GM13977 (cell line): ENCODE measurements around the gene GABRD.

Source experiments
- DNase-seq: peaks from one replicate; pipeline ENCODE4 v3.0.0; 2012; ENCODE audit warnings: low spot score
- in situ Hi-C: fragments of 300-500 bp; cut with MboI; formaldehyde crosslinking; loops from one replicate; pipeline ENCODE4 v1.12.0; 2022; ENCODE audit warnings: low sequenced_read_pairs, low pct_unique_long_range_greater_than_20kb, mixed read lengths, inconsistent platforms; ENCODE audit not compliant: unreplicated experiment
- TF ChIP-seq, protein P1 (sequence below): IDR thresholded peaks from 2 replicates; pipeline ENCODE4 v1.5.1; 2012; ENCODE audit warnings: mild to moderate bottlenecking, control low read depth; ENCODE audit not compliant: insufficient read depth; ENCODE audit errors: extremely low read depth, missing control alignments

The GABRD gene

GRCh38 chr1:2024451-2024850 is 5.3 kb downstream of the GABRD start:
- TF ChIP-seq, protein P1, sequence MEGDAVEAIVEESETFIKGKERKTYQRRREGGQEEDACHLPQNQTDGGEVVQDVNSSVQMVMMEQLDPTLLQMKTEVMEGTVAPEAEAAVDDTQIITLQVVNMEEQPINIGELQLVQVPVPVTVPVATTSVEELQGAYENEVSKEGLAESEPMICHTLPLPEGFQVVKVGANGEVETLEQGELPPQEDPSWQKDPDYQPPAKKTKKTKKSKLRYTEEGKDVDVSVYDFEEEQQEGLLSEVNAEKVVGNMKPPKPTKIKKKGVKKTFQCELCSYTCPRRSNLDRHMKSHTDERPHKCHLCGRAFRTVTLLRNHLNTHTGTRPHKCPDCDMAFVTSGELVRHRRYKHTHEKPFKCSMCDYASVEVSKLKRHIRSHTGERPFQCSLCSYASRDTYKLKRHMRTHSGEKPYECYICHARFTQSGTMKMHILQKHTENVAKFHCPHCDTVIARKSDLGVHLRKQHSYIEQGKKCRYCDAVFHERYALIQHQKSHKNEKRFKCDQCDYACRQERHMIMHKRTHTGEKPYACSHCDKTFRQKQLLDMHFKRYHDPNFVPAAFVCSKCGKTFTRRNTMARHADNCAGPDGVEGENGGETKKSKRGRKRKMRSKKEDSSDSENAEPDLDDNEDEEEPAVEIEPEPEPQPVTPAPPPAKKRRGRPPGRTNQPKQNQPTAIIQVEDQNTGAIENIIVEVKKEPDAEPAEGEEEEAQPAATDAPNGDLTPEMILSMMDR = no peak

DNA sequence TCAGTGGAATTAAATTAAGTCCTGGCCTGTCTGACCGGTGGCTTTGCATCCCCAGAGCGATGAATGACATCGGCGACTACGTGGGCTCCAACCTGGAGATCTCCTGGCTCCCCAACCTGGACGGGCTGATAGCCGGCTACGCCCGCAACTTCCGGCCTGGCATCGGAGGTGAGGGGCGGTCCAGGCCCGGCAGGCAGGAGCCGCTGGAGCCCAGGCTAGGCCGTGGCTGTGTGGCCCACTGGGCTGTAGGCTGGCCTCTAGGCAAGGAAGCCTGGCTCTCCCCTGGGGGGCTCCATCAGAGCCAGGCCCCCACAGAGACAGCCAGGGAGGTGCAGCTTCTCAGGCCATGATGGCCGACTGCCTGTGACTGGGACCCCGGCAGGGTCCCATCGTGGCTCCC is 5.7 kb downstream of the GABRD start:
- DNase-seq = no peak
- in situ Hi-C loops = no loop called here
- TF ChIP-seq, protein P1 = no peak

More at GRCh38 chr1:2024451-2024850, 5.3 kb downstream of the GABRD start:
- no peak for DNase-seq
- in situ Hi-C loops = no loop called here

- DNase-seq = no peak
- in situ Hi-C loops = no loop called here
- TF ChIP-seq, protein P1 = no peak
Measured at GRCh38 chr1:2025491-2025981, 6.4 kb downstream of the GABRD start.

DNA sequence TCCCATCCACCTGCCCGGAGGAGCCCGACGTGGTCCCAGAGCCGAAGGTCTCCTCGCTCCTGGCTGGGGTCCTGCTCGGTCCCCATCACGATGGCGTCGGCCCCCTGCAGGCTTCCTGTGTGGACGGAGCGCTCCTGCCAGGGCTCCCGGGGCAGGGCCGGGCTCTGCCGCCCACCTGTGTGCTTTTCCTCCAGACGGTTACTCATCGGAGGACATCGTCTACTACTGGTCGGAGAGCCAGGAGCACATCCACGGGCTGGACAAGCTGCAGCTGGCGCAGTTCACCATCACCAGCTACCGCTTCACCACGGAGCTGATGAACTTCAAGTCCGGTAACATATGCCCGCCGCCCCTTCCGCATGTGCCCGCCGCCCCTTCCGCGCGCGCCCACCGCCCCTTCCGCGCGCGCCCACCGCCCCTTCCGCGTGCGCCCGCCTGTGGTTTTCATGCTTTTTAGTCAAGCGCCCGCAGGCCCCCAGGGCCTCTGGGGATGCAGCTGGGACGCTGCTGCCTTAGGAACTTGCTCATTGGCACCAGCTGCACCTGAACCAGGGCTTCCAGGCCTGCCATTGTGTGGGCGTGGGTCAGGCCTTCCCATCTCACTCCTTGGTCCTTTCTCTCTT is 8.9 kb downstream of the GABRD start:
- in situ Hi-C loops = no loop called here
- TF ChIP-seq, protein P1 = no peak

DNA sequence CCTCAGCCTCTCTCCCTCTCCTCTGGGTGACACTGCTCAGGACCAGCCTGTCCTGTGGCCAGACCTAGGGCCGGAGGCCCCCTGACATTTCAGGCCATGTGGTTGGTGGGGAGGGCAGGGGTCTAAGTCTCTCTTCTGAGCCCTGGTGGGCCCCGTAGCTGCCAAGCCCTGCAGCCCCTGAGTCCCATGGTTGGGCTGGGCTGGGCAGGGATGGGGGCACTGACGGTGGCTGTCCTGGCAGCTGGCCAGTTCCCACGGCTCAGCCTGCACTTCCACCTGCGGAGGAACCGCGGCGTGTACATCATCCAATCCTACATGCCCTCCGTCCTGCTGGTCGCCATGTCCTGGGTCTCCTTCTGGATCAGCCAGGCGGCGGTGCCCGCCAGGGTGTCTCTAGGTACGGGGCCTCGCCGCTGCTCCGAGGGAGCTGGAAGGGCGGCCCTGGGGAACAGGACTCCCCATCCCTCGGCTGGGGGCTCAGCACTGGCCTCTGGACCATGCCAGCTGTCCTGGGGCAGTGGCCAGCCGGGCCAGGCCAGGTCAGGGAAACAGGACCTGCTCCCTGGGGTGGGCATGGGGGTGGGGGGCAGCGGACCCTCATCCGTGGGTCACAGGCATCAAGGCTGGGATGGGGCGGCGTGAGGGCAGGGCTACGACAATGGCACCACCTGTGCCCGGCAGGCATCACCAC is 9.9 kb downstream of the GABRD start:
- in situ Hi-C loops = no loop called here
- no peak for DNase-seq
- TF ChIP-seq, protein P1 = no peak

More for the DNA sequence above, 8.9 kb downstream of the GABRD start:
- DNase-seq = no peak

DNA sequence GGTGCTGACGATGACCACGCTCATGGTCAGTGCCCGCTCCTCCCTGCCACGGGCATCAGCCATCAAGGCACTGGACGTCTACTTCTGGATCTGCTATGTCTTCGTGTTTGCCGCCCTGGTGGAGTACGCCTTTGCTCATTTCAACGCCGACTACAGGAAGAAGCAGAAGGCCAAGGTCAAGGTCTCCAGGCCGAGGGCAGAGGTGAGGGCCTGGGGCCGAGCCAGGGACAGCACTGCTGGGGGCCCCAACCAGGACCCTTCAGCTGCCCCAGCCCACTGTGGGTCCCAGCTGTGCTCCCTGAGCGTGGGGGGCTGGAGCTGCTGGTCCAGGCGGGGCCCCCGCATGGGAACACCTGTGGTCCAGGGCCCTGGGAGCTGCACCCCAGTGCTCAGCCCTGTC is 10.4 kb downstream of the GABRD start:
- DNase-seq = no peak
- TF ChIP-seq, protein P1 = no peak
- in situ Hi-C loops = no loop called here
